Esophagus muscularis mucosa (tissue), 3 donors: ENCODE measurements around the gene OR2J2.

Experiments used
- CTCF ChIP-seq, 3 experiments: fragments of 200-600 bp in 2 of 3; fragments of 450-650 bp in 1 of 3; sonication (generic) in 2 of 3; IDR thresholded peaks; one replicate each; pipeline ENCODE4 v1.5.1; 2017 to 2019; ENCODE audit warnings: antibody characterized with exemption in 3 of 3, mild to moderate bottlenecking in 2 of 3, moderate library complexity in 1 of 3
- POLR2A ChIP-seq: fragments of 450-650 bp; IDR thresholded peaks from one replicate; pipeline ENCODE4 v1.6.1; 2017; ENCODE audit warnings: antibody characterized with exemption, moderate library complexity, mild to moderate bottlenecking, low read depth

DNA sequence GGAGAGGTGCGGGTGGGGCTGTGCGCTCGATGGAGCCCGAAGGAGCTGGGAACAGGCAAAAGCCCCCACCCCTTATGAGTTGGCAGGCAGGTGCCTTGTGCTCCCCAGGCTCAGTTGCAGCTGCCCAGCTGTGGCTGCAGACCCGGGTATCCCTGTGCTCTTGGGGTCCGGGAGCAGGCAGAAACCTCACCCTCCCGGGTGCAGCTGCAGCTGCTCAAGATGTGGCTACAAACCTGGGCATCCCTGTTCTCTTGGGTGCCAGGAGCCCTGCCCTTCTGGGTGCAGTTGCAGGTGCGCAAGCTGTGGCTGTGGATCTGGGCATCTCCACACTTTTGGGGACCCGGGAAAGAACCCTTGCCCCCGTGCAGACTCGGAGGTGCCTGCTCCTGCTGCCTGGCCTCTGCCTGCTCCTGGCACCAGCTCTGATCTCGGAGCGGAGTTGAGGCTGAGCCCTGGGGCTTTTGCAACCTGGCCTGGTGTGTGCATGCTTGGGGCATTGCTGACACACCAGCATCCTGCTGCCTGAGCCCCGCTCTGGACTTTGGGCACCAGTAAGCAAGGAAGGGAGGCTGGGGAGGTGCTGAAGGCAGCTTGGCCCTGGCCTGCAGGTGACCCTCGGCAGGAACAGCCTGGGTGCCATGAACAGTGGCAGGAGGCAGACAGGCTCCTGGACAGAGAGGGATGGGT, 41.2 kb upstream of the OR2J2 start:
- TF ChIP-seq CTCF (IDR thresholded peaks at IDR 0.05), result no peak
- no peak for TF ChIP-seq POLR2A
